Fibroblast of lung (primary cell): ENCODE measurements around the gene EIF2B5. TPM values are rescaled to one million over a fixed set of nuclear protein-coding genes. Genes with fewer than 3 reads are reported as not detected.

Experiments used
- DNase-seq, 2 donors: peaks; one replicate each; pipeline versions ENCODE4 v3.0.0 to v3.0.0-alpha.2; 2010; ENCODE audit warnings: low read depth in 2 of 2
- H2AFZ ChIP-seq: 2 replicates; pipeline ENCODE4 v1.5.1; 2012; ENCODE audit warnings: low read length, control low read depth, inconsistent platforms
- H3K27ac ChIP-seq: 2 replicates; pipeline ENCODE4 v1.5.1; 2011; ENCODE audit warnings: low read length, control low read depth; ENCODE audit not compliant: insufficient read depth
- H3K27me3 ChIP-seq: 2 replicates; pipeline ENCODE4 v1.5.1; 2011; ENCODE audit warnings: mild to moderate bottlenecking, low read length; ENCODE audit not compliant: control insufficient read depth, insufficient read depth
- H3K36me3 ChIP-seq: 2 replicates; pipeline ENCODE4 v1.5.1; 2011; ENCODE audit warnings: low read length; ENCODE audit not compliant: control insufficient read depth, insufficient read depth
- H3K4me1 ChIP-seq: 2 replicates; pipeline ENCODE4 v1.5.1; 2011; ENCODE audit warnings: low read length; ENCODE audit not compliant: control insufficient read depth, insufficient read depth; ENCODE audit errors: extremely low read depth
- H3K4me2 ChIP-seq: 2 replicates; pipeline ENCODE4 v1.5.1; 2011; ENCODE audit warnings: low read length, control low read depth; ENCODE audit not compliant: insufficient read depth; ENCODE audit errors: extremely low read depth
- H3K4me3 ChIP-seq, 4 experiments: fragments of 200-600 bp in 1 of 4; sonication (generic) in 1 of 4; replicated peaks in 1 of 4; 2 replicates each; pipeline ENCODE4 v1.5.1; 2011 to 2016; ENCODE audit warnings: low read length in 4 of 4, low read depth in 3 of 4, mild to moderate bottlenecking in 3 of 4, control low read depth in 2 of 4, inconsistent platforms in 1 of 4, mixed read lengths in 1 of 4; ENCODE audit not compliant: insufficient read depth in 1 of 4; ENCODE audit errors: control extremely low read depth in 1 of 4
- H3K79me2 ChIP-seq: 2 replicates; pipeline ENCODE4 v1.5.1; 2012; ENCODE audit warnings: mild to moderate bottlenecking, low read length, inconsistent platforms; ENCODE audit not compliant: control insufficient read depth, insufficient read depth
- H3K9ac ChIP-seq: 2 replicates; pipeline ENCODE4 v1.5.1; 2011; ENCODE audit warnings: mild to moderate bottlenecking, low read length, control low read depth; ENCODE audit not compliant: insufficient read depth
- H3K9me3 ChIP-seq: 2 replicates; pipeline ENCODE4 v1.5.1; 2012; ENCODE audit warnings: low read depth, low read length; ENCODE audit not compliant: control insufficient read depth, insufficient read depth
- H4K20me1 ChIP-seq: 2 replicates; pipeline ENCODE4 v1.5.1; 2011; ENCODE audit warnings: low read length; ENCODE audit not compliant: control insufficient read depth, insufficient read depth; ENCODE audit errors: extremely low read depth
- EZH2 ChIP-seq: IDR thresholded peaks from 2 replicates; pipeline ENCODE4 v1.5.1; 2012; ENCODE audit warnings: low read length, control low read depth, mild to moderate bottlenecking; ENCODE audit errors: missing control alignments
- polyA plus RNA-seq, 2 donors: library from polyadenylated mRNA; depleted of rRNA in 1 of 2; stranded (reverse) in 1 of 2; unstranded in 1 of 2; fragments of >200 nt; gene quantifications; 2 replicates each; pipeline ENCODE4 v1.2.1, GENCODE V29; 2011 to 2012; ENCODE audit warnings: missing spikeins in 1 of 2
- total RNA-seq: library from RNA; depleted of rRNA; stranded (reverse); fragments of >200 nt; gene quantifications from 2 replicates; pipeline ENCODE4 v1.2.1, GENCODE V29; 2014
- TF ChIP-seq, protein P1 (sequence below), 2 donors: IDR thresholded peaks in 1 of 2; conservative IDR thresholded peaks in 1 of 2; 1 replicate in 1 of 2; 2 replicates in 1 of 2; pipeline ENCODE4 v1.5.1; 2011 to 2012; ENCODE audit warnings: low read length in 2 of 2, control low read depth in 1 of 2, inconsistent platforms in 1 of 2, low read depth in 1 of 2, mild to moderate bottlenecking in 1 of 2

Gene EIF2B5
- total and polyA plus RNA-seq, 2 donors (not counting 1 experiment from before 2014, with no cell fraction given) = 23.8 to 26.9 TPM

- DNase-seq = no peak
- Histone ChIP-seq H3K36me3 (peaks cover 23% of the 10 kb centered on the region), H3K4me2 (no peak overlapping the region), H4K20me1 (no peaks in the 10 kb centered on the region), H3K4me1 (no peaks in the 10 kb centered on the region), H3K27me3 (no peaks in the 10 kb centered on the region), H3K4me3 (no peak overlapping the region), H3K79me2 (peaks cover 4% of the 10 kb centered on the region), H3K9ac (no peak overlapping the region), H3K27ac (no peak overlapping the region), H2AFZ (no peak overlapping the region), H3K9me3 (no peaks in the 10 kb centered on the region)
- TF ChIP-seq, protein P1, sequence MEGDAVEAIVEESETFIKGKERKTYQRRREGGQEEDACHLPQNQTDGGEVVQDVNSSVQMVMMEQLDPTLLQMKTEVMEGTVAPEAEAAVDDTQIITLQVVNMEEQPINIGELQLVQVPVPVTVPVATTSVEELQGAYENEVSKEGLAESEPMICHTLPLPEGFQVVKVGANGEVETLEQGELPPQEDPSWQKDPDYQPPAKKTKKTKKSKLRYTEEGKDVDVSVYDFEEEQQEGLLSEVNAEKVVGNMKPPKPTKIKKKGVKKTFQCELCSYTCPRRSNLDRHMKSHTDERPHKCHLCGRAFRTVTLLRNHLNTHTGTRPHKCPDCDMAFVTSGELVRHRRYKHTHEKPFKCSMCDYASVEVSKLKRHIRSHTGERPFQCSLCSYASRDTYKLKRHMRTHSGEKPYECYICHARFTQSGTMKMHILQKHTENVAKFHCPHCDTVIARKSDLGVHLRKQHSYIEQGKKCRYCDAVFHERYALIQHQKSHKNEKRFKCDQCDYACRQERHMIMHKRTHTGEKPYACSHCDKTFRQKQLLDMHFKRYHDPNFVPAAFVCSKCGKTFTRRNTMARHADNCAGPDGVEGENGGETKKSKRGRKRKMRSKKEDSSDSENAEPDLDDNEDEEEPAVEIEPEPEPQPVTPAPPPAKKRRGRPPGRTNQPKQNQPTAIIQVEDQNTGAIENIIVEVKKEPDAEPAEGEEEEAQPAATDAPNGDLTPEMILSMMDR (conservative IDR thresholded peaks at IDR 0.05 in 1 of 2, IDR thresholded peaks at IDR 0.05 in 1 of 2; ENCODE audit: low read depth in 1 of 2, low read length in 2 of 2) = no peak
- no peak for TF ChIP-seq EZH2
Measured at GRCh38 chr3:184193991-184194539, 58.9 kb downstream of the EIF2B5 start.

Other genes with a start within 250 kb of the EIF2B5 start
- 17.5 and 18.8 TPM in 2 replicates for gene ABCC5, start 117.5 kb upstream of the EIF2B5 start, total RNA-seq
- 10.4 and 13.2 TPM in 2 replicates for gene ABCC5, start 117.5 kb upstream of the EIF2B5 start, polyA plus RNA-seq
- not detected in 2 replicates for gene HTR3D, start 103.6 kb upstream of the EIF2B5 start, total RNA-seq
- gene HTR3D, start 103.6 kb upstream of the EIF2B5 start, polyA plus RNA-seq = not detected in 2 replicates
- not detected in 2 replicates for gene HTR3C, start 82.3 kb upstream of the EIF2B5 start, total RNA-seq
- not detected in 2 replicates for gene HTR3C, start 82.3 kb upstream of the EIF2B5 start, polyA plus RNA-seq
- not detected in 2 replicates for gene HTR3E, start 38.3 kb upstream of the EIF2B5 start, total RNA-seq
- gene HTR3E, start 38.3 kb upstream of the EIF2B5 start, polyA plus RNA-seq = not detected in 2 replicates
- gene DVL3, start 20.0 kb downstream of the EIF2B5 start, total RNA-seq = 32.4 and 33.7 TPM in 2 replicates
- gene DVL3, start 20.0 kb downstream of the EIF2B5 start, polyA plus RNA-seq = 16.5 and 19.8 TPM in 2 replicates
- 362 and 430 TPM in 2 replicates for gene AP2M1, start 39.5 kb downstream of the EIF2B5 start, total RNA-seq
- 746 and 902 TPM in 2 replicates for gene AP2M1, start 39.5 kb downstream of the EIF2B5 start, polyA plus RNA-seq
- 63.9 and 65.1 TPM in 2 replicates for gene ABCF3, start 50.8 kb downstream of the EIF2B5 start, total RNA-seq
- 31.3 and 40.2 TPM in 2 replicates for gene ABCF3, start 50.8 kb downstream of the EIF2B5 start, polyA plus RNA-seq
- gene VWA5B2, start 94.2 kb downstream of the EIF2B5 start, total RNA-seq = not detected in 2 replicates
- not detected in 2 replicates for gene VWA5B2, start 94.2 kb downstream of the EIF2B5 start, polyA plus RNA-seq
- 21.6 and 26.7 TPM in 2 replicates for gene ALG3, start 113.6 kb downstream of the EIF2B5 start, total RNA-seq
- 27.2 and 36.8 TPM in 2 replicates for gene ALG3, start 113.6 kb downstream of the EIF2B5 start, polyA plus RNA-seq
- gene EEF1AKMT4, start 114.3 kb downstream of the EIF2B5 start, total RNA-seq = 1.2 and 2.3 TPM in 2 replicates
- gene EEF1AKMT4, start 114.3 kb downstream of the EIF2B5 start, polyA plus RNA-seq = 2.1 and 2.3 TPM in 2 replicates
- under 0.01 TPM in 1 of 2 replicates, not detected in the other for gene CAMK2N2, start 126.2 kb downstream of the EIF2B5 start, total RNA-seq
- 0.10 and 0.24 TPM in 2 replicates for gene CAMK2N2, start 126.2 kb downstream of the EIF2B5 start, polyA plus RNA-seq
- not detected in 2 replicates for gene ECE2, start 140.7 kb downstream of the EIF2B5 start, total RNA-seq
- gene ECE2, start 140.7 kb downstream of the EIF2B5 start, polyA plus RNA-seq = not detected in 2 replicates
- gene PSMD2, start 163.9 kb downstream of the EIF2B5 start, total RNA-seq = 345 and 429 TPM in 2 replicates
- gene PSMD2, start 163.9 kb downstream of the EIF2B5 start, polyA plus RNA-seq = 188 and 354 TPM in 2 replicates
- 187 and 263 TPM in 2 replicates for gene EIF4G1, start 179.2 kb downstream of the EIF2B5 start, total RNA-seq
- gene EIF4G1, start 179.2 kb downstream of the EIF2B5 start, polyA plus RNA-seq = 235 and 349 TPM in 2 replicates
- gene FAM131A, start 202.2 kb downstream of the EIF2B5 start, total RNA-seq = 18.5 and 22.3 TPM in 2 replicates
- 9.3 and 13.4 TPM in 2 replicates for gene FAM131A, start 202.2 kb downstream of the EIF2B5 start, polyA plus RNA-seq
- gene CLCN2, start 226.2 kb downstream of the EIF2B5 start, total RNA-seq = 1.8 and 3.1 TPM in 2 replicates
- gene CLCN2, start 226.2 kb downstream of the EIF2B5 start, polyA plus RNA-seq = 0.93 and 1.7 TPM in 2 replicates
- 59.6 and 62.4 TPM in 2 replicates for gene POLR2H, start 226.4 kb downstream of the EIF2B5 start, total RNA-seq
- 100 and 124 TPM in 2 replicates for gene POLR2H, start 226.4 kb downstream of the EIF2B5 start, polyA plus RNA-seq
- gene THPO, start 242.8 kb downstream of the EIF2B5 start, total RNA-seq = 0.50 and 0.51 TPM in 2 replicates
- gene THPO, start 242.8 kb downstream of the EIF2B5 start, polyA plus RNA-seq = 0.16 and 0.27 TPM in 2 replicates
- 1.3 and 4.8 TPM in 2 replicates for gene CHRD, start 244.7 kb downstream of the EIF2B5 start, total RNA-seq
- gene CHRD, start 244.7 kb downstream of the EIF2B5 start, polyA plus RNA-seq = 0.46 and 1.3 TPM in 2 replicates